HEK293 (cell line): Measurements from ENCODE around the gene TMEM132A.

Experiments
- CTCF ChIA-PET: fragments of 350-600 bp; formaldehyde crosslinking; extraction: SDS; loops from one replicate; lab custom pipeline; 2021; ENCODE audit warnings: antibody characterized with exemption; lab: Yijun Ruan, JAX
- POLR2A ChIA-PET: fragments of 300-600 bp; formaldehyde crosslinking; extraction: SDS; loops from one replicate; lab custom pipeline; 2020; ENCODE audit warnings: antibody characterized with exemption, inconsistent platforms; lab: Yijun Ruan, JAX
- H3K27ac ChIP-seq: fragments of 200-500 bp; sonication (Bioruptor generic); 2 replicates; pipeline ENCODE4 v1.5.1; 2014; ENCODE audit warnings: low read depth, low read length, control low read depth, inconsistent platforms; ENCODE audit errors: extremely low read depth
- H3K36me3 ChIP-seq, 2 experiments: fragments of 200-500 bp in 1 of 2; sonication (Bioruptor generic) in 1 of 2; 1 replicate in 1 of 2; 2 replicates in 1 of 2; pipeline ENCODE4 v1.5.1; 2014 to 2017; ENCODE audit warnings: inconsistent platforms in 2 of 2, low read length in 2 of 2; ENCODE audit not compliant: control insufficient read depth in 2 of 2, insufficient read depth in 1 of 2
- H3K4me1 ChIP-seq: fragments of 200-500 bp; sonication (Bioruptor generic); 2 replicates; pipeline ENCODE4 v1.5.1; 2014; ENCODE audit warnings: mild to moderate bottlenecking, low read length, inconsistent platforms; ENCODE audit not compliant: control insufficient read depth, insufficient read depth
- H3K4me3 ChIP-seq: 2 replicates; pipeline ENCODE4 v1.5.1; 2011; ENCODE audit warnings: low read depth, mild to moderate bottlenecking, control low read depth, low read length, moderate library complexity
- H3K9me3 ChIP-seq: fragments of 200-500 bp; sonication (Bioruptor generic); 2 replicates; pipeline ENCODE4 v1.5.1; 2014; ENCODE audit warnings: low read depth, low read length, inconsistent platforms; ENCODE audit not compliant: control insufficient read depth, insufficient read depth
- BCL11B ChIP-seq: fragments of 450-650 bp; formaldehyde crosslinking; IDR thresholded peaks from 2 replicates; pipeline ENCODE4 v1.5.1; 2016; ENCODE audit warnings: low read depth, missing biosample characterization, missing genetic modification characterization
- GFI1B ChIP-seq: fragments of 450-650 bp; formaldehyde crosslinking; IDR thresholded peaks from 2 replicates; pipeline ENCODE4 v1.5.1; 2016; ENCODE audit warnings: missing biosample characterization, missing genetic modification characterization
- KLF16 ChIP-seq: fragments of 450-650 bp; formaldehyde crosslinking; IDR thresholded peaks from 2 replicates; pipeline ENCODE4 v1.5.1; 2017; ENCODE audit warnings: missing biosample characterization, missing genetic modification characterization
- KLF17 ChIP-seq: fragments of 450-650 bp; formaldehyde crosslinking; IDR thresholded peaks from 2 replicates; pipeline ENCODE4 v1.5.1; 2016; ENCODE audit warnings: missing biosample characterization, missing genetic modification characterization
- MYNN ChIP-seq: fragments of 450-650 bp; formaldehyde crosslinking; IDR thresholded peaks from 2 replicates; pipeline ENCODE4 v1.5.1; 2016; ENCODE audit warnings: missing biosample characterization, missing genetic modification characterization, borderline replicate concordance
- OSR2 ChIP-seq: fragments of 450-650 bp; formaldehyde crosslinking; IDR thresholded peaks from 2 replicates; pipeline ENCODE4 v1.5.1; 2016; ENCODE audit warnings: missing biosample characterization, missing genetic modification characterization
- PBX3 ChIP-seq: sonication (generic); formaldehyde crosslinking; IDR thresholded peaks from 2 replicates; pipeline ENCODE4 v1.8.1; 2022; ENCODE audit warnings: mild to moderate bottlenecking, moderate library complexity, missing genetic modification reagents
- PRDM10 ChIP-seq: fragments of 450-650 bp; formaldehyde crosslinking; IDR thresholded peaks from 2 replicates; pipeline ENCODE4 v1.5.1; 2016; ENCODE audit warnings: missing biosample characterization, missing genetic modification characterization
- SCRT2 ChIP-seq: fragments of 450-650 bp; formaldehyde crosslinking; IDR thresholded peaks from 2 replicates; pipeline ENCODE4 v1.5.1; 2016; ENCODE audit warnings: missing biosample characterization, missing genetic modification characterization
- WT1 ChIP-seq: fragments of 450-650 bp; formaldehyde crosslinking; IDR thresholded peaks from 2 replicates; pipeline ENCODE4 v1.5.1; 2016; ENCODE audit warnings: missing biosample characterization, missing genetic modification characterization
- ZBTB21 ChIP-seq: fragments of 450-650 bp; formaldehyde crosslinking; IDR thresholded peaks from 2 replicates; pipeline ENCODE4 v1.5.1; 2017; ENCODE audit warnings: missing biosample characterization, missing genetic modification characterization
- ZNF132 ChIP-seq: fragments of 450-650 bp; formaldehyde crosslinking; IDR thresholded peaks from 2 replicates; pipeline ENCODE4 v1.5.1; 2017; ENCODE audit warnings: missing biosample characterization, missing genetic modification characterization, borderline replicate concordance
- ZNF140 ChIP-seq: fragments of 450-650 bp; formaldehyde crosslinking; IDR thresholded peaks from 2 replicates; pipeline ENCODE4 v1.5.1; 2016; ENCODE audit warnings: missing biosample characterization, missing genetic modification characterization
- ZNF214 ChIP-seq: fragments of 450-650 bp; formaldehyde crosslinking; IDR thresholded peaks from 2 replicates; pipeline ENCODE4 v1.5.1; 2017; ENCODE audit warnings: missing biosample characterization, mild to moderate bottlenecking, missing genetic modification characterization, borderline replicate concordance
- ZNF274 ChIP-seq, 2 experiments: fragments of 200-500 bp in 1 of 2; fragments of 450-650 bp in 1 of 2; sonication (Bioruptor generic) in 1 of 2; formaldehyde crosslinking in 1 of 2; IDR thresholded peaks; 2 replicates each; pipeline versions ENCODE4 v1.5.1 to v1.6.1; 2014 to 2016; ENCODE audit warnings: borderline replicate concordance in 1 of 2, inconsistent platforms in 1 of 2, low read length in 1 of 2, missing biosample characterization in 1 of 2, missing genetic modification characterization in 1 of 2
- ZNF324 ChIP-seq: fragments of 450-650 bp; formaldehyde crosslinking; IDR thresholded peaks from 2 replicates; pipeline ENCODE4 v1.5.1; 2016; ENCODE audit warnings: missing biosample characterization, missing genetic modification characterization
- ZNF394 ChIP-seq: fragments of 450-650 bp; formaldehyde crosslinking; IDR thresholded peaks from 2 replicates; pipeline ENCODE4 v1.5.1; 2016; ENCODE audit warnings: missing biosample characterization, missing genetic modification characterization, mild to moderate bottlenecking, moderate library complexity, borderline replicate concordance
- ZNF398 ChIP-seq: fragments of 450-650 bp; formaldehyde crosslinking; IDR thresholded peaks from 2 replicates; pipeline ENCODE4 v1.5.1; 2017; ENCODE audit warnings: missing biosample characterization, missing genetic modification characterization
- ZNF510 ChIP-seq: fragments of 450-650 bp; formaldehyde crosslinking; IDR thresholded peaks from 2 replicates; pipeline ENCODE4 v1.5.1; 2018; ENCODE audit warnings: mild to moderate bottlenecking, missing genetic modification characterization, missing biosample characterization; ENCODE audit not compliant: insufficient replicate concordance
- ZNF549 ChIP-seq: fragments of 450-650 bp; IDR thresholded peaks from 2 replicates; pipeline ENCODE4 v1.5.1; 2018; ENCODE audit warnings: missing biosample characterization, missing genetic modification characterization, mild to moderate bottlenecking, inconsistent platforms, moderate library complexity
- ZNF558 ChIP-seq: fragments of 450-650 bp; formaldehyde crosslinking; IDR thresholded peaks from 2 replicates; pipeline ENCODE4 v1.5.1; 2016; ENCODE audit warnings: missing biosample characterization, missing genetic modification characterization
- ZNF621 ChIP-seq: fragments of 450-650 bp; formaldehyde crosslinking; IDR thresholded peaks from 2 replicates; pipeline ENCODE4 v1.5.1; 2017; ENCODE audit warnings: missing biosample characterization, missing genetic modification characterization
- ZNF623 ChIP-seq: fragments of 450-650 bp; formaldehyde crosslinking; IDR thresholded peaks from 2 replicates; pipeline ENCODE4 v1.5.1; 2016; ENCODE audit warnings: missing biosample characterization, missing genetic modification characterization
- ZNF624 ChIP-seq: fragments of 450-650 bp; formaldehyde crosslinking; IDR thresholded peaks from 2 replicates; pipeline ENCODE4 v1.5.1; 2017; ENCODE audit warnings: missing biosample characterization, missing genetic modification characterization
- ZNF626 ChIP-seq: fragments of 450-650 bp; sonication (Bioruptor Pico); formaldehyde crosslinking; IDR thresholded peaks from 2 replicates; pipeline ENCODE4 v1.5.1; 2018; ENCODE audit warnings: missing biosample characterization, missing genetic modification characterization, inconsistent platforms
- ZNF654 ChIP-seq: fragments of 450-650 bp; formaldehyde crosslinking; IDR thresholded peaks from 2 replicates; pipeline ENCODE4 v1.5.1; 2016; ENCODE audit warnings: low read depth, missing biosample characterization, missing genetic modification characterization
- ZNF701 ChIP-seq: fragments of 450-650 bp; formaldehyde crosslinking; IDR thresholded peaks from 2 replicates; pipeline ENCODE4 v1.5.1; 2016; ENCODE audit warnings: missing biosample characterization, missing genetic modification characterization
- TF ChIP-seq, protein P1 (sequence below): fragments of 450-650 bp; IDR thresholded peaks from 2 replicates; pipeline ENCODE4 v1.5.1; 2018; ENCODE audit warnings: missing biosample characterization, mild to moderate bottlenecking, missing genetic modification characterization

TMEM132A gene

GRCh38 chr11:60924906-60925853 lies 920 bp downstream of the TMEM132A start:
- Histone ChIP-seq H3K9me3 (no peaks in the 10 kb centered on the region), H3K27ac (peak overlapping the region; percentile 46; the same call in 1 of the 2 replicates), H3K36me3 (peaks cover 0 to 72% of the 10 kb centered on the region in 2 experiments; a peak in 1 of 3 replicates), H3K4me1 (no peaks in the 10 kb centered on the region), H3K4me3 (peak overlapping the region; percentile 72)
- ChIA-PET POLR2A (interaction anchor here (0.7 to 1.6 kb wide), 2 partner anchors 11 to 20 kb away, joined by 5 to 7 read pairs; partner anchors contain the start of gene TMEM109), CTCF (no interaction called here)
- TF ChIP-seq KLF16 (tag by site-specific recombination) (no peak), ZNF394 (no peak), ZNF549 (no peak), ZNF701 (tag by site-specific recombination) (no peak), PRDM10 (tag by site-specific recombination) (peak; percentile 59), ZNF624 (tag by site-specific recombination) (no peak), ZNF140 (tag by site-specific recombination) (no peak), ZNF214 (tag by site-specific recombination) (no peak), ZNF324 (no peak), SCRT2 (tag by site-specific recombination) (peak; percentile 79), ZNF623 (tag by site-specific recombination) (no peak), BCL11B (tag by site-specific recombination) (no peak), ZNF654 (tag by site-specific recombination) (no peak), ZNF626 (tag by site-specific recombination) (no peak), MYNN (tag by site-specific recombination) (no peak), ZNF274 (IDR thresholded peaks at IDR 0.05; ENCODE audit: low read length) (no peak), ZNF274 (tag by site-specific recombination; IDR thresholded peaks at IDR 0.05; ENCODE audit: borderline replicate concordance) (no peak), ZNF621 (tag by site-specific recombination) (no peak), ZNF132 (tag by site-specific recombination) (no peak), WT1 (no peak), OSR2 (tag by site-specific recombination) (no peak), GFI1B (tag by site-specific recombination) (no peak), ZNF558 (tag by site-specific recombination) (no peak), ZNF398 (tag by site-specific recombination) (peak; percentile 79), KLF17 (tag by site-specific recombination) (no peak), ZBTB21 (tag by site-specific recombination) (no peak), ZNF510 (tag by site-specific recombination) (no peak), PBX3 (CRISPR knock-in tag) (no peak)
- TF ChIP-seq, protein P1, sequence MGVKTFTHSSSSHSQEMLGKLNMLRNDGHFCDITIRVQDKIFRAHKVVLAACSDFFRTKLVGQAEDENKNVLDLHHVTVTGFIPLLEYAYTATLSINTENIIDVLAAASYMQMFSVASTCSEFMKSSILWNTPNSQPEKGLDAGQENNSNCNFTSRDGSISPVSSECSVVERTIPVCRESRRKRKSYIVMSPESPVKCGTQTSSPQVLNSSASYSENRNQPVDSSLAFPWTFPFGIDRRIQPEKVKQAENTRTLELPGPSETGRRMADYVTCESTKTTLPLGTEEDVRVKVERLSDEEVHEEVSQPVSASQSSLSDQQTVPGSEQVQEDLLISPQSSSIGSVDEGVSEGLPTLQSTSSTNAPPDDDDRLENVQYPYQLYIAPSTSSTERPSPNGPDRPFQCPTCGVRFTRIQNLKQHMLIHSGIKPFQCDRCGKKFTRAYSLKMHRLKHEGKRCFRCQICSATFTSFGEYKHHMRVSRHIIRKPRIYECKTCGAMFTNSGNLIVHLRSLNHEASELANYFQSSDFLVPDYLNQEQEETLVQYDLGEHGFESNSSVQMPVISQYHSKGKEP (tag by site-specific recombination): no peak
